Ureter (tissue), 1 donor: ENCODE measurements around the gene TIMP2. TPM values are rescaled to one million over a fixed set of nuclear protein-coding genes. Genes with fewer than 3 reads are reported as not detected.

ENCODE experiments used
- DNase-seq: peaks from one replicate; pipeline ENCODE4 v3.0.0-alpha.2; 2020; ENCODE audit warnings: low spot score
- total RNA-seq: library from RNA; stranded (reverse); gene quantifications from one replicate; pipeline ENCODE4 v1.2.4, GENCODE V29; 2023
- donor health status: DM: yes; HTN: yes; CAD: no.

The TIMP2 gene
- total RNA-seq, 1 donor from 2014 or later: 118 TPM

DNA sequence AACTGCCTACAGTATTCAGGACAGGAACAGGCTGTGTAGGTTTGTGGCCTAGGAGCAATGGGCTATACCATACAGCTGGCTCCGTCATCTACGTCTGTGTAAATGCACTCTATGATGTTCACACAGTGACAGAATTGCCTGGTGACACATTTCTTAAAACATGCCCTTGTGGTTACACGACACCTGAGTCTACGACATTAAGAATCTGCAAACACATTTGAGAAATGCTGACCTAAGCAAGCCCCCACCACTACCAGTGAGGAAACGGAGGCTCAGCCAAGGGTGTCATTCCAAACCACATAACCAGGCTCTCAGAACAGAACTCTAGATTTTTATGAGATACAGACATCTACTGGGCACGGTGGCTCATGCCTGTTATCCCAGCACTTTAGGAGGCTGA, 108.1 kb downstream of the TIMP2 start:
- DNase-seq: no peak

DNA sequence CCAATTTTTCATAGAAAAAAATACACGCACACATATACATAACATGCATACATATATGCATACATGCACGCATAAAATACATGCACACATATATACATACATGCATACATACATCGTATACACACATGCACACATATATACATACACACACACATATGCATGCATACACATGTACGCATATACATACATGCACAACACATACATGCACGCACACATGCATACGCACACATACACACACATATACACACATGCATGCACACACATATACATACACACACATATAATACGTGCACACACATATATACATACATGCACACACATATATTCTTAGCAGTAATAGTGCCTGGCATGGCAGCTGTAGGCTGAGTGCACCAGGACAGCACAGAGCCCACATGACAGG, 109.5 kb downstream of the TIMP2 start:
- no peak for DNase-seq

DNA sequence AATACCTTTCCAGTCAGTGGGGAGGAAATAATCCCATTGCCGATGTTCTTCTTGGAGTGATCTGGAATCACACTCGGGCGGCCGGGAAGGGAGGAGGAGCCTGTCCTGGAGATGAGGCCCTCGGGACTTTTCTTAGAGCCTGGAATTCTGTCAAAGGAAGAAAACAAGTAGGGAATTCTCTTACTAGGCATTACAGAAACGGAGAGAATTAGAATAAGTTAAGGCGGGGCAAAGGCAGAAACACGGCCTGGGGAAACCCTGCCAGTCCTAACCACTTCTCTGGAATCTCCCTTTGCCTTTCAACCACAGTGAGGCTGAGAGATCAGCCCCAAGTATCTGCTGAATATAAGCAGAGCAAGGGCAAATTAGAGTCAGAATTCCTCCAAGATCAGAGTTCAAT, 112.3 kb downstream of the TIMP2 start:
- no peak for DNase-seq

DNA sequence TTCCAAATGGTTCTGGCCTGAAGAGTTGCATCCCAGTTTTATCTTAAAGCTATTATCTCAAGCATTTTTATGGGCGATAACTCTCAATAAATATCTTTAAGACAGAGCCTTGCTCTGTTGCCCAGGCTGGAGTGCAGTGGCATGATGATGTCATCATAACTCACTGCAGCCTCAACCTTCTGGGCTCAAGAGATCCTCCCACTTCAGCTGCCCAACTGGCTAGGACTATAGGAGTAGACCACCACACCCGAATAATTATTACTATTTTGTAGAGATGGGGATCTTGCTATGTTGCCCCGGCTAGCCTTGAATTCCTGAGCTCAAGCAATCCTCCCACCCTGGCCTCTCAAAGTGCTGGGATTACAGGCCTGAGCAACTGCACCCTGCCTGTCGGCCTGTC, 117.0 kb downstream of the TIMP2 start:
- no peak for DNase-seq

DNA sequence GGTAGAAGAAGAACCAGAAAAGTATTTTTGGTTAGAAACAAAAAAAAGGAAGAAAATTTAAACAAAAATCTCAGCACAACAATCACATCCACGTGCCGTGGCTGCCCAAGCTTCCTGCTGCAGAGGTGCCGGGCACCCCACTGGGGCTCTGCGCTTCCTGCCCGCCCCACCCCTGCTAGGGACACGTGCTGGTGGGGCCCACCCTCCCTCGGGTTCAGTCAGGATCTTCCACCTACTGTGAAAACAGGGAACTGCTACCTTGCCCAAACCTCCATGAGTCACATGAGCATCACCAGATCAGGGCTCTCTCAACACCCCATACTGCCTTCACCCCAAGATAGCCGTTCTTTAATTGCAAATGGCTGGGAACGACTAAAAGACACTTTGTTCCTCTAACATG, 118.7 kb downstream of the TIMP2 start:
- DNase-seq: no peak

DNA sequence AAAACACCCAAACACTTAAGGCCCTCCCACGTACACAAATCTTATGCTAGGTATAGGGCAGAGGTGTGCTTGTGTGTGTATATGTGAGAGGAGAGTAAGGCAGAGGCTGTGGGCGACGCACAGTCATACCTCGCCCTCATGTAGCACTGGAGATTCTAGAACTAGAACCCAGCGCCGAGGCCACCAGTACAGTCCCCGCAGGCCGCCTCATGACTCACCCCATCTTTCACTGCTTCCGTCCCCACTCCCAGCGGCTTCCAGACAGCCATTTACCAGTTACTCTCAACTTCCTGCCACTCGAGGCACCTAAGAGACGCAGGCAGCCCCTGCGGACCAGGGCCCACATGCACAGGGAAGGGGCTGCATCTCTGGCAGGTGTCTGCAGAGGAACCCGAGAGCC, 119.9 kb downstream of the TIMP2 start:
- DNase-seq: no peak

DNA sequence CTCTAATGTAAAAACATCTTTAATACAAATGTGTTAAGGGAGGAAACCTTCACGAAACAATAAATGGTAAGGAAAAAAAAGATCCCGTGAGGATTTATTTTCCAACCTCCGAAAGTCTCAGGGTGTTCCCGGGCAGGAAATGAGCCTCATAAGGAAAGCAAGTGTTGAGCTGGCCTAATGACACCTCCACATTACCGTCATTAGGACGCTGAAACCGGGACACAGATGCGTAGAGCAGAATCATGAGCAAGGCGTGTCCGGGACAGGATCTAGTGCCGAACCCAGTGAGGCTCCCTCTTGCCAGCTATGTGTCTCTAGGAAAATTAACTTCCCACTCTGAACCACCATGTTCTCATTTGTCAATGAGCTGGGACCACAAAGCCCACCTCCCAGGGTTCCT, 120.4 kb downstream of the TIMP2 start:
- DNase-seq: no peak

DNA sequence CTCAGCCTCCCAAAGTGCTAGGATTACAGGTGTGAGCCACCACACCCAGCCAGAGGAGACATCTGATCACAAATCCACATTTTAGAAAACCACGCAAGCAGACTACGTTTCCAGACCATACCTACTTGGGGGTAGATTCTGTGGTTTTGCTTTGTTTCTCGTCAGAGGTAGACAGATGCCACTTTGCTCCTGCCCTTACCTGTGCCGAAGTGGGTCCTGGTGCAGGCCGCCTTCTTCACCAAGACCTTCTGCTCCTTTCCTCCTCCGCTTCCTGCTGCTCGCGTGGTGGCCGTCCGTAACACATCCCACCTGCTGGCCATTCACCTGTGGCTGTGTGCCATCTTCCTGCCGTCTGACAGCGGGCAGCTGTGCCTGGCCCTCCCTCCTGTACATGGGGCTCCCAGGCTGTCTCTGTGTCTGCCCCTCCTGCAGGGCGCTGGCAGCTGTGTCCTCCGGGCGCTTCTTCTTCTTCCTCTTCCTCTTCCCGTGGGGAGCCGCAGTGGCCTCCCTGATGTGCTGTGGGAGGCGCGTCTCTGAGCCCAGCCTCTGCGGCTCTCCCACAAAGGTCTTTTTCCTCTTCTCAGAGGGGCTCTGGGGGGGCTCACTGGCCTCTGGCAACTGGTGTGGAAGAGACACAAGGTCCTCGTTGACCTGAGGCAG, 121.9 kb downstream of the TIMP2 start:
- no peak for DNase-seq

Other genes with a start within 250 kb of the TIMP2 start
- gene CYTH1, start 143.1 kb downstream of the TIMP2 start, total RNA-seq: 55.6 TPM
- gene USP36, start 84.6 kb downstream of the TIMP2 start, total RNA-seq: 92.0 TPM
- 5.2 TPM for gene CEP295NL, start 22.2 kb downstream of the TIMP2 start, total RNA-seq
- 393 TPM for gene LGALS3BP, start 54.5 kb upstream of the TIMP2 start, total RNA-seq
- 53.7 TPM for gene CANT1, start 84.4 kb upstream of the TIMP2 start, total RNA-seq
- gene C1QTNF1, start 98.8 kb upstream of the TIMP2 start, total RNA-seq: 108 TPM
- 119 TPM for gene ENGASE, start 149.4 kb upstream of the TIMP2 start, total RNA-seq